Neutrophil (primary cell): ENCODE results near the gene NSG1.

Source experiments
- H3K27ac ChIP-seq: fragments of 200-600 bp; sonication (generic); 2 replicates; pipeline ENCODE4 v1.5.1; 2016; ENCODE audit warnings: mild to moderate bottlenecking, moderate library complexity
- H3K27me3 ChIP-seq: fragments of 200-600 bp; sonication (generic); 2 replicates; pipeline ENCODE4 v1.6.0; 2016; ENCODE audit warnings: mild to moderate bottlenecking
- H3K36me3 ChIP-seq: fragments of 200-600 bp; sonication (generic); 2 replicates; pipeline ENCODE4 v1.5.1; 2017
- H3K4me1 ChIP-seq, 2 experiments: fragments of 200-600 bp in 1 of 2; sonication (generic) in 1 of 2; 1 replicate in 1 of 2; 2 replicates in 1 of 2; pipeline versions ENCODE4 v1.5.1 to v1.6.1; 2013 to 2016; ENCODE audit warnings: low read depth in 1 of 2, low read length in 1 of 2, mild to moderate bottlenecking in 1 of 2, moderate library complexity in 1 of 2; ENCODE audit not compliant: control insufficient read depth in 1 of 2, insufficient read depth in 1 of 2
- H3K4me3 ChIP-seq, 2 experiments: fragments of 200-600 bp in 1 of 2; sonication (generic) in 1 of 2; 1 replicate in 1 of 2; 2 replicates in 1 of 2; pipeline ENCODE4 v1.5.1; 2013 to 2016; ENCODE audit warnings: low read depth in 1 of 2, low read length in 1 of 2, mild to moderate bottlenecking in 1 of 2, moderate library complexity in 1 of 2
- H3K9me3 ChIP-seq: fragments of 200-600 bp; sonication (generic); 2 replicates; pipeline ENCODE4 v1.5.1; 2016
- TF ChIP-seq, protein P1 (sequence below): fragments of 200-600 bp; sonication (generic); IDR thresholded peaks from 2 replicates; pipeline ENCODE4 v1.5.1; 2016; ENCODE audit warnings: antibody characterized with exemption

The NSG1 gene

DNA sequence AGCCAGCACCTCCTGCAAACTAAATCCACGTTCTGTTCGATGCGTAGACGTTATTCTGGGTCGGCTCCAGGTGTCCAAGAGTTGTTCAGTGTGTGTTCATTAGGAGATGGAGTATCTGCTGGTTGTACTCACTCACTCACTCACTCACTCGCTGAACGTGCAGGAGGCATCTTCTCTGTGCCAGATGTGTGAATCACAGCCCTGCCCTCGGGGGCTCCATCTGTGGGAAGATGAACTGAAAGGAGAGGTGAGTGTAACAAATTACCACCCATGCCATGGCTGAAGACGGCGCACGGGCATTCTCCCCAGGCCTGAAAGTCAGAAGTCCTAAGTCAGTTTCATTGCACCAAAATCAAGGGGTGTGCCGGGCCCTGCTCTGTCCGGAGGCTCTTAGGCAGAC, 16.1 kb downstream of the NSG1 start:
- no peaks in the 10 kb centered on the region for H3K4me1 ChIP-seq
- H3K27ac ChIP-seq, result no peak overlapping the region
- H3K27me3 ChIP-seq, result peaks cover 25% of the 10 kb centered on the region
- TF ChIP-seq, protein P1, sequence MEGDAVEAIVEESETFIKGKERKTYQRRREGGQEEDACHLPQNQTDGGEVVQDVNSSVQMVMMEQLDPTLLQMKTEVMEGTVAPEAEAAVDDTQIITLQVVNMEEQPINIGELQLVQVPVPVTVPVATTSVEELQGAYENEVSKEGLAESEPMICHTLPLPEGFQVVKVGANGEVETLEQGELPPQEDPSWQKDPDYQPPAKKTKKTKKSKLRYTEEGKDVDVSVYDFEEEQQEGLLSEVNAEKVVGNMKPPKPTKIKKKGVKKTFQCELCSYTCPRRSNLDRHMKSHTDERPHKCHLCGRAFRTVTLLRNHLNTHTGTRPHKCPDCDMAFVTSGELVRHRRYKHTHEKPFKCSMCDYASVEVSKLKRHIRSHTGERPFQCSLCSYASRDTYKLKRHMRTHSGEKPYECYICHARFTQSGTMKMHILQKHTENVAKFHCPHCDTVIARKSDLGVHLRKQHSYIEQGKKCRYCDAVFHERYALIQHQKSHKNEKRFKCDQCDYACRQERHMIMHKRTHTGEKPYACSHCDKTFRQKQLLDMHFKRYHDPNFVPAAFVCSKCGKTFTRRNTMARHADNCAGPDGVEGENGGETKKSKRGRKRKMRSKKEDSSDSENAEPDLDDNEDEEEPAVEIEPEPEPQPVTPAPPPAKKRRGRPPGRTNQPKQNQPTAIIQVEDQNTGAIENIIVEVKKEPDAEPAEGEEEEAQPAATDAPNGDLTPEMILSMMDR, result no peak
- H3K36me3 ChIP-seq, result no peaks in the 10 kb centered on the region
- H3K9me3 ChIP-seq, result no peaks in the 10 kb centered on the region
- no peak overlapping the region for H3K4me3 ChIP-seq

- H3K4me3 ChIP-seq, result no peak overlapping the region
- no peaks in the 10 kb centered on the region for H3K36me3 ChIP-seq
- peaks cover 12% of the 10 kb centered on the region for H3K27me3 ChIP-seq
- H3K9me3 ChIP-seq, result no peaks in the 10 kb centered on the region
- TF ChIP-seq, protein P1, result no peak
- H3K27ac ChIP-seq, result no peak overlapping the region
- no peaks in the 10 kb centered on the region for H3K4me1 ChIP-seq
These were observed 18.6 kb downstream of the NSG1 start for GRCh38 chr4:4405358-4405962.

DNA sequence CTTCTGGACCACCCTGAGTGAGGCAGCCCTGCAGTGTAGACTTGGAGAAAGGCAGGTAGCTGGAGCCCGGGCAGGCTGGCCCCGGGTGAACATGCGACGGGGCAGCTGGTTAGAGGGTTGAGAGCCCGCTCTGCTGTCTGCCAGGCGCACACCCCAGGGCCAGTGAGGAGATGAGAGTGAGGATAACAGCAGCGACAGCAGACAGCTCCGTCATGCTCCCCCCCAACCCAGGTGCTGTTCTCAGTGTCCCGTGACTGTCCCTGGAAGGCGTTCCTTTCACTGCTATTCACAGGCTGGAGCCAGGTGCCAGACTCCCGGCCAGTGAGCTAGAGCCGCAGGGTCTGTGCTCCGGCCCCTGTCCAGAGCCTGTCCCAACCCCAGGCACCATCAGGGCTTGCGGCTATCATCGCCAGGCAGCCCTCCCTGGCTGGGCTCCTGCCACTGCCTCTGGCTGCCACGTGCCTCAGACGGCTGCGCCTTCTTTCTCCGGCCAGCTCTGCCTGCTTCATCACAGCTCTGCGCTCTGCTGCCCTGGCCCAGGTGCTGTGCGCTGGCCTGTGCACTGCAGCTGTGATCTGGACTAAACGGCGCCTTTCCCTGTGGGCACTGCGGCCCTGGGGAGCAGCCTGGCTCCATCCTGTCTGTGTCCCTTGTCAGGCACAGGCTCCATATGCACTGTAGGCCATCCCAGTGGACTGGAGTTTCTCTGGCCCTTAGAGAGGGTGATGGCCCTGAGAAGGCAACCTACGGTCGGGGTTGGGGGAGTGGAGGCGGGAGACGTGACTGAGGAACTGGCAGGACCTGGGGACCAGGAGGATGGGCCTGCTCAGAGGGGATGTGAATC, 19.8 kb downstream of the NSG1 start:
- Histone ChIP-seq H3K9me3 (no peaks in the 10 kb centered on the region), H3K36me3 (no peaks in the 10 kb centered on the region), H3K27ac (no peak overlapping the region), H3K4me1 (no peaks in the 10 kb centered on the region), H3K4me3 (no peak overlapping the region), H3K27me3 (peaks cover under 1% of the 10 kb centered on the region)
- TF ChIP-seq, protein P1, result no peak

DNA sequence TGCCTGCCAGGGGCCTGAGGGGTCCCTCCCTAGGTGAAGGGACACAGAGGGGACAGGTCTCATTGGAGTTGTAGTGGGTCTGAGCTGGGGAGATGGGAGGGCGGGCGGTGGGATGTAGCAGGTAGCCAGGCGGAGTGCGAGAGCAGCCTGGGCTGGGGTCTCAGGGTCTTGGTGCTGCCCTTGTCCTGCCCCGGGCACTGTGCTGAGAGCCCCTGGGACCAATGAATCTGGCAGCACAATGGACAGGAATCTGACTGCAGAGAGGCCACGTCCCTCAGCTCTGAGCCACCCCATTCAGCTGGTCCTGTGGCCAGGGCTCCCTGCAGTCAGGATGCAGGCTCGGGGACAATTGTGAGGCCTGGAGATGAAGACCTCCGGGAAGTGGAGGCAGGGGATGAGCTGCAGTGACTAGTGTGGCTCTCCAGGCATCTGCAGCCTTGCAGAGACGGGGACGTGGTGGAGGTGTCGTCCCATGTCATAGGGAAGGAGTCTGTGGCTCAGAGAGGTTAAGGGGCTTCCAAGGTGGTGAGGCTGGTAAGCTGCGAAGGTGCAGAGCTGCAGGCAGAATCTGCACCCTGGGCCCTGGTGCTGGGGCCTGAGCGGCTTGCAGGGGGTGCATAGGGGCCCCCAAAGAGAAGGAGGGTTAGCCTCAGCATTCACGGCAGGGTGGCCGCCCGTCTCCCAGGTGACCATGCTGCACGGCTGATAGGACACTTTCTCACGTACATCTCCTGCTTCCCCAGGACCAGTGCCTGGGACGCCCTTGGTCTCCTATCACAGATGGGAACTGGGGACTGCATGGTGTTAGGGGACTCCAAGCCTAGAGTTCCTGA, 20.6 kb downstream of the NSG1 start:
- Histone ChIP-seq H3K9me3 (no peaks in the 10 kb centered on the region), H3K4me3 (no peak overlapping the region), H3K27ac (no peak overlapping the region), H3K36me3 (no peaks in the 10 kb centered on the region), H3K4me1 (no peaks in the 10 kb centered on the region), H3K27me3 (no peaks in the 10 kb centered on the region)
- TF ChIP-seq, protein P1, result no peak

DNA sequence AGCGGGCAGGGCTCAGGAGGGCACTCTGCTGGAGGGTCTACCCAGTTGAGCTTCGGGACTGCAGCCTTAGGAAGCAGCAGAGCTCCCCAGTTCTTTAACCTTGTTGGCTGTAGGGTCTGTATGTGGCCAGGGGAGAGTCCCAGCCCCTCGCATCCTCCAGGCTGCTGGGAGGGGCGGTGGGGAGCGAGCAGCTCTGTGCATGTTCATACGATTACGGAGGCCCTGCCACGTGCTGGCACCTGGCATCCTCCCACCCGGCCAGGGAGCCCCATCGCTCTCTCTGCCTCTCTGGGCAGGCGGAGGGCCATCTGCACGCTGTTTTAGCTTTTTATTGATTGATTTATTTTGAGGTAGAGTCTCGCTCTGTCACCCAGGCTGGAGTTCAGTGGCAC, 21.2 kb downstream of the NSG1 start:
- Histone ChIP-seq H3K27ac (no peak overlapping the region), H3K36me3 (no peaks in the 10 kb centered on the region), H3K4me3 (no peak overlapping the region), H3K9me3 (no peaks in the 10 kb centered on the region), H3K27me3 (no peaks in the 10 kb centered on the region), H3K4me1 (no peaks in the 10 kb centered on the region)
- TF ChIP-seq, protein P1, result no peak
